Inflammatory macrophage treated with lipopolysaccharide for 4 hours (primary cell): ENCODE results near the gene AGAP3.

Experiments
- DNase-seq: peaks from one replicate; pipeline ENCODE4 v3.0.0-alpha.2; 2020

The AGAP3 gene

GRCh38 chr7:151057989-151058780 lies 28.1 kb upstream of the AGAP3 start:
- peak; percentile 99 for DNase-seq

GRCh38 chr7:151058781-151059366 lies 27.4 kb upstream of the AGAP3 start:
- DNase-seq, result peak; percentile 24

GRCh38 chr7:151059367-151060112 lies 26.7 kb upstream of the AGAP3 start, which contains the start of gene SLC4A2:
Gene SLC4A2, plus strand, starts transcription at chr7:151059589. Its CDS starts 2,399 bp downstream, at chr7:151061988.
- peak; percentile 53 for DNase-seq

GRCh38 chr7:151060113-151060415 lies 26.2 kb upstream of the AGAP3 start:
- no peak for DNase-seq

- DNase-seq, result peak; percentile 8
These were observed 25.7 kb upstream of the AGAP3 start for GRCh38 chr7:151060416-151061212.

GRCh38 chr7:151061213-151062110 lies 24.8 kb upstream of the AGAP3 start:
- DNase-seq, result no peak

- DNase-seq, result no peak
These were observed 24.2 kb upstream of the AGAP3 start for GRCh38 chr7:151062111-151062398.

GRCh38 chr7:151062399-151063211 lies 23.7 kb upstream of the AGAP3 start:
- no peak for DNase-seq

- DNase-seq, result no peak
These were observed 23.1 kb upstream of the AGAP3 start for GRCh38 chr7:151063212-151063561.

GRCh38 chr7:151064454-151064853 lies 21.8 kb upstream of the AGAP3 start:
- no peak for DNase-seq

- no peak for DNase-seq
These were observed 21.3 kb upstream of the AGAP3 start for GRCh38 chr7:151064993-151065392.

- no peak for DNase-seq
These were observed 20.8 kb upstream of the AGAP3 start for GRCh38 chr7:151065516-151065915.

- no peak for DNase-seq
These were observed 19.9 kb upstream of the AGAP3 start for GRCh38 chr7:151066273-151066974.

GRCh38 chr7:151068069-151068773 lies 18.1 kb upstream of the AGAP3 start:
- no peak for DNase-seq

- DNase-seq, result no peak
These were observed 16.3 kb upstream of the AGAP3 start for GRCh38 chr7:151069841-151070573.

GRCh38 chr7:151070574-151070960 lies 15.7 kb upstream of the AGAP3 start:
- no peak for DNase-seq

GRCh38 chr7:151071032-151071866 lies 15.0 kb upstream of the AGAP3 start:
- no peak for DNase-seq

GRCh38 chr7:151073990-151074389 lies 12.3 kb upstream of the AGAP3 start:
- DNase-seq, result no peak
